HFF-Myc (cell line): Measurements from ENCODE around the gene ZBTB7A.

ENCODE experiments used
- DNase-seq: peaks from one replicate; pipeline ENCODE4 v3.0.0-alpha.2; 2011; ENCODE audit warnings: low read depth; ENCODE audit errors: extremely low read depth
- H3K4me3 ChIP-seq: replicated peaks from 2 replicates; pipeline ENCODE4 v1.5.1; 2011; ENCODE audit warnings: low read depth, mild to moderate bottlenecking, control low read depth, low read length
- TF ChIP-seq, protein P1 (sequence below): IDR thresholded peaks from 2 replicates; pipeline ENCODE4 v1.5.1; 2012; ENCODE audit warnings: mild to moderate bottlenecking, low read depth, low read length, control low read depth; ENCODE audit errors: missing control alignments

The ZBTB7A gene

DNA sequence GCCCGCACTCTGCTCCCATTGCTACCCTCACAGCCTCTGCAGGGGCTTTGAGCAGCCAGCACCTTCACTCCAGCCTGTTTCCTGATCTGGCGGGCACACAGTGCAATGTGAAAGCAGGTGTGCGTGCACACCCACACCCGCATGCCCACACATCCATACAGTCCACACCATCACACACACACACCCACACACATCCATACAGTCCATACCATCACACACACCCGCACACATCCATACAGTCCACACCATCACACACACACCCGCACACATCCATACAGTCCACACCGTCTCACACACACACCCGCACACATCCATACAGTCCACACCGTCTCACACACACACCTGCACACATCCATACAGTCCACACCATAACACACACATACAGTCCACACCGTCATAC, 31.1 kb downstream of the ZBTB7A start:
- no peak for DNase-seq
- TF ChIP-seq, protein P1, sequence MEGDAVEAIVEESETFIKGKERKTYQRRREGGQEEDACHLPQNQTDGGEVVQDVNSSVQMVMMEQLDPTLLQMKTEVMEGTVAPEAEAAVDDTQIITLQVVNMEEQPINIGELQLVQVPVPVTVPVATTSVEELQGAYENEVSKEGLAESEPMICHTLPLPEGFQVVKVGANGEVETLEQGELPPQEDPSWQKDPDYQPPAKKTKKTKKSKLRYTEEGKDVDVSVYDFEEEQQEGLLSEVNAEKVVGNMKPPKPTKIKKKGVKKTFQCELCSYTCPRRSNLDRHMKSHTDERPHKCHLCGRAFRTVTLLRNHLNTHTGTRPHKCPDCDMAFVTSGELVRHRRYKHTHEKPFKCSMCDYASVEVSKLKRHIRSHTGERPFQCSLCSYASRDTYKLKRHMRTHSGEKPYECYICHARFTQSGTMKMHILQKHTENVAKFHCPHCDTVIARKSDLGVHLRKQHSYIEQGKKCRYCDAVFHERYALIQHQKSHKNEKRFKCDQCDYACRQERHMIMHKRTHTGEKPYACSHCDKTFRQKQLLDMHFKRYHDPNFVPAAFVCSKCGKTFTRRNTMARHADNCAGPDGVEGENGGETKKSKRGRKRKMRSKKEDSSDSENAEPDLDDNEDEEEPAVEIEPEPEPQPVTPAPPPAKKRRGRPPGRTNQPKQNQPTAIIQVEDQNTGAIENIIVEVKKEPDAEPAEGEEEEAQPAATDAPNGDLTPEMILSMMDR = no peak
- H3K4me3 ChIP-seq = no peak overlapping the region

DNA sequence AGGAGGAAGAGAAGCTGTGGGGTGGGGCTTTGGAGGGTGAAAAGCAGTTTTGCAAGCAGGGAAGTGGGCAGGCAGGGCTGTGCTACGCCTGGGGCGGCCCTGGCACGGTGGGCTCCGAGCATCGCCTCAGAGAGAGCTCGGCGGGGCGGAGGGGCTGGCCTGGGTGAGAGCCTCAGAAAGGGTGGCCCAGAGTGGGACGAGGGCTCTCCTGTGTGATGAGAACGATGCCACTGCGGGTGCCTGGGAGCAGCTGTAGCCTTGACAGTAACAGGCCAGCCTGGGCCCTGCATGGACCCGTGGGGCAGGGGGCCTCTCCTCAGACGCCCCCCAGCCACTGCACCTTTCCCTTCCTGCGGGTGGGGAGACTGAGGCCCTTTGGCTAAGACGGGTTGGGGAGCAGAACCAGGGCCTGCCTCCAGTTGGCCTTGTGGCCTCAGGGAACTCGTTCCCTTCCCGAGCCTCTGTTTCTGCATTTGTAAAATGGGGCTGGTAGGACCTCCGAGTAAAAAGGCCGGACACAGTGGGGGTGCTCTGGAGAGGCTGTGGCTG, 31.6 kb downstream of the ZBTB7A start:
- TF ChIP-seq, protein P1 = no peak
- H3K4me3 ChIP-seq = no peak overlapping the region
- no peak for DNase-seq

DNA sequence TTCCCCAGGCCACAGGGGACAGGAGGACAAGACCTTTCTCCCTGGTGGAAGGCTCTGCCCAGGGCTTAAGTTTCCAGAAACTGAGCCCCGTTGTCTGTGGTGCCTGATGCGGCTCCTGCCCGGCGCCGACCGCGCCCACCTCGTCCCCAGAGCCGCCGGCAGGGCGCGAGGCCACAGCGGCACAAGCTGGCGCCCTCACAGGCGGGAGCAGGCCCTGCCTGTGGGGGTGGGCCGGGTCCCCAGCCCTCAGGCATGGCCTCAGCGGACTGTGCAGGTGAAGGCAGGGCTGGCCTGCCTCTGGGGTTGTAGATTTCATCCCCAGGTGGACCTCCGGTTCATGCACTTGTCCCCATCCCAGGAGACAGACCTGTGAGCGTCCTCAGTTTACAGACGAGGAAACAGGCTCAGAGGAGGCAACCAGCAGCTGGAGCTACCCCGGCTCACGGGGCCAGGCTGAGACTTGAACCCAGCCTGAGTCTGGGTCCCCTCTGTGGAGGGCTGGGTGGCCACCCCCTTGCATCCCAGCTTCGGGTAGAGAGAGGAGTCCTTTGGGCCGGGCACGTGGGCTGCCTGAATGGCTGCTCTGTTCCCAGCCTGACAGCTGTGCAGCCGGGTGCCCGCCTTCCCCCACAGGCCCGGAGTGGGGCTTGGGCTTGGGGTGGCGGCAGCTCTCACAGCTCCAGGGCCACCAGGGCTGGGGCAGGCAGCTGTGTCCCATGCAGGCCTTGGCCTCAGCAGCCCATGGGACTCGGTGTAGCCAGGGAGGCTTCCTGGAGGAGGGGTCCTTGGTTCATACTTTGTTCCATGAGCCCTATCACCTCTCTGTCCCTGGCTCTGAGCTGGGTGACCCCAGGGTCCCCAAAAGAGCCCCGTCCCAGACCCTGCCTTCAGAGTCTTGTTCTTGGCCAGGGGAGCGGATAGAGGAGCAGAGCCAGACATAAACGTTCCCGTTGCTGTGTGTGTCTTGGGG, 32.4 kb downstream of the ZBTB7A start:
- no peak overlapping the region for H3K4me3 ChIP-seq
- DNase-seq = no peak
- TF ChIP-seq, protein P1 = no peak

DNA sequence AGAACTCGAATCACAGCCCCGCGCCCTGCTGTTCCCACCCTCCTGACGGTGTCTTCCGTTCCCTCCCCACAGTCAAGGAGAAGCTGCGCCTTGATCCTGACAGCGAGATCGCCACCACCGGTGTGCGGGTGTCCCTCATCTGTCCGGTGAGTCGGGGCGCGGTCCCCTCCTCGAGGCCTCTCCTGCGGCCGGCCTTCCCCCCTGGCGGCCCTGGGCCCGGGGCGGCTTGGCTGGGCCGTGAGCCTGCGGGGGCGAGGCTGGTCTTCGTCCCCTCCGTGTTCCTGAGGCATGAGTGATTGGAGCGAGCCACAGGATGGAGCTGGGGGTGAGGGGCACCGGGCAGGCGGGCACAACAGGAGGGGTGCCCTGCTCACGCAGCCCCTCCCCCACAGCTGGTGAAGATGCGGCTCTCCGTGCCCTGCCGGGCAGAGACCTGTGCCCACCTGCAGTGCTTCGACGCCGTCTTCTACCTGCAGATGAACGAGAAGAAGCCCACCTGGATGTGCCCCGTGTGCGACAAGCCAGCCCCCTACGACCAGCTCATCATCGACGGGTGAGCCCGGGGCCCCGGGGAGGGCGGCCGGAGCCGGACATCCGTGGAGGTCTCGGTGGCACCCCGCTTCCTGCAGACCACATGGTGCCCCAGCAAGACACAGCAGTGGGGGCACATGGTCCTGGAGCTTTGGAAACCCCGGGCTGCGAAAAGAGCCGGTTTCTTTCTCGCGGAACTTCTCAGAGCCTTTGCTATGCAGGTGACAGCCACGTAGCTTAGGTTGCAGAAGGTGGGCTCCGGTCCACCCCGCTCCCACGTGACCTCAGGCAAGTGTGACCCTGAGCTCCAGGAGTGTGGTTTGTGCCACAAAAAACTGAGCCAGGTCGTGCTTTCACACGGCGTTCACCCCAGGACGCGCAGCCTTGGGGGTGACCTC, 33.4 kb downstream of the ZBTB7A start:
- H3K4me3 ChIP-seq = no peak overlapping the region
- TF ChIP-seq, protein P1 = no peak
- no peak for DNase-seq

DNA sequence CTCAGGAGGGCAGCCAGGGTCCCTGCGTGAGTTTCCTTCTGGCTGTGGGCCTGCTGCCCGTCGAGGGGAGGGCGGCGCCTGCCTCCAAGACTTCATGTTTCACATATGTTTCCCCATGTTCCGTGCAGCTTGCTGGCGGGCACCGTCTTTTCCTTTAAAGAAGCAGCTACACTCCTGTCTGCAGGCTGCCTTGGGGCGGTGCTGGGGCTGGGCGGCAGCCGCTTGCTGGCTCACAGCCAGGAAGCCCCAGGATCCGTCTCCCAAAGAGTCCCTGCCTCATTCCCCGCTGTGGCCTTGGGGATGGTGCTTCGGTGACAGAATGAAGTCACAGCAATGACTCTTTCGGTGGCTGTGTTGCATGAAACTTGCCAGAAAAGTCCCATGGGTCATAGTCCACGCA, 34.3 kb downstream of the ZBTB7A start:
- no peak overlapping the region for H3K4me3 ChIP-seq
- TF ChIP-seq, protein P1 = no peak
- DNase-seq = no peak

DNA sequence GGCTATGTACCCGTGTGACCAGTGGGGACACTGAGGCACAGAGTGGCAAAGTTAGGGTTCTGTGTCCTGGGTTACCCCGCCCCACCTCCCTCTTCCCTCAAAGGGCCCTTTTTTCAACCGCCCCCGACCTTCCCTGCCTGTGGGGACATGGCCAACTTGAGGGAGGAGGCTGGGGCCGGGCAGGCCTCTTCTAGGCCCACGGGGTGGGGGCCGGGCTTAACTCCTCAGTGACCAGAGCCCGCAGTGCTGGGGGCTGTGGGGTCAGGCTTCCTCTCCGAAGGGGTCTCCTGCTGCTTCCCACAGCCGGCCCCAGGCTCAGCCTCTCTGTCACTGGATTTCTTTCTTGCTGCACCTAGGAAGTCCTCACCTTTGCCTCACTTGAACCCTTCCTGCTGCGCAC, 35.3 kb downstream of the ZBTB7A start:
- no peak overlapping the region for H3K4me3 ChIP-seq
- TF ChIP-seq, protein P1 = no peak
- DNase-seq = no peak
